Caco-2 (cell line): ENCODE measurements around the gene C1orf21. TPM values are rescaled to one million over a fixed set of nuclear protein-coding genes. Genes with fewer than 3 reads are reported as not detected.
A peak's percentile ranks its signal among the peaks of the same experiment; 100 is the strongest.

ENCODE experiments used
- BruUV-seq: library from RNA; stranded (reverse); fragments of 400-500 nt; replicated peaks from 2 replicates; lab custom pipeline; 2021; lab: Mats Ljungman, UMichigan
- CTCF ChIA-PET: fragments of 300-600 bp; sonication (Branson Sonifier 250); formaldehyde crosslinking; loops from one replicate; lab custom pipeline; 2022; ENCODE audit warnings: antibody characterized with exemption; lab: Charles Lee
- POLR2A ChIA-PET: fragments of 300-600 bp; sonication (Branson Sonifier 250); formaldehyde crosslinking; loops from one replicate; lab custom pipeline; 2022; ENCODE audit warnings: antibody characterized with exemption; lab: Charles Lee
- DNase-seq, 2 experiments: peaks; one replicate each; pipeline versions ENCODE4 v3.0.0 to v3.0.0-alpha.2; 2020 to 2022
- H3K27me3 ChIP-seq: replicated peaks from 2 replicates; pipeline ENCODE4 v1.6.0; 2011; ENCODE audit warnings: low read length; ENCODE audit not compliant: control insufficient read depth, insufficient read depth
- H3K36me3 ChIP-seq: 2 replicates; pipeline ENCODE4 v1.5.1; 2011; ENCODE audit warnings: low read length; ENCODE audit not compliant: control insufficient read depth, insufficient read depth
- H3K4me1 ChIP-seq: fragments of 250-450 bp; sonication (Bioruptor Pico); 2 replicates; pipeline ENCODE4 v1.5.1; 2020; ENCODE audit warnings: mild to moderate bottlenecking
- H3K4me3 ChIP-seq: 2 replicates; pipeline ENCODE4 v1.5.1; 2011; ENCODE audit warnings: low read depth, mild to moderate bottlenecking, control low read depth, low read length
- H3K9me3 ChIP-seq: fragments of 250-450 bp; sonication (Bioruptor Pico); 2 replicates; pipeline ENCODE4 v1.5.1; 2020; ENCODE audit warnings: mild to moderate bottlenecking, moderate library complexity
- H3K27ac Mint-ChIP-seq: one replicate; pipeline ENCODE4 v1.8.0; 2022; ENCODE audit warnings: mixed read lengths; ENCODE audit not compliant: unreplicated experiment
- H3K27me3 Mint-ChIP-seq: one replicate; pipeline ENCODE4 v1.8.0; 2022; ENCODE audit warnings: mixed read lengths; ENCODE audit not compliant: insufficient read depth, unreplicated experiment
- H3K36me3 Mint-ChIP-seq: one replicate; pipeline ENCODE4 v1.8.0; 2022; ENCODE audit warnings: mild to moderate bottlenecking, mixed read lengths; ENCODE audit not compliant: insufficient read depth, unreplicated experiment
- H3K4me1 Mint-ChIP-seq: one replicate; pipeline ENCODE4 v1.8.0; 2022; ENCODE audit warnings: low read depth, mixed read lengths; ENCODE audit not compliant: unreplicated experiment
- H3K4me3 Mint-ChIP-seq: one replicate; pipeline ENCODE4 v1.8.0; 2022; ENCODE audit warnings: mild to moderate bottlenecking, moderate library complexity, mixed read lengths; ENCODE audit not compliant: unreplicated experiment
- H3K9me3 Mint-ChIP-seq: one replicate; pipeline ENCODE4 v1.8.0; 2022; ENCODE audit warnings: mixed read lengths; ENCODE audit not compliant: unreplicated experiment
- intact Hi-C: fragments of 100-400 bp; cut with micrococcal nuclease; formaldehyde crosslinking; loops from one replicate; pipeline ENCODE4 v1.10.0; 2022; ENCODE audit not compliant: unreplicated experiment
- total RNA-seq: library from RNA; stranded (reverse); gene quantifications from 2 replicates; pipeline ENCODE4 v1.2.3, GENCODE V29; 2022
- TF ChIP-seq, protein P1 (sequence below), 2 experiments: fragments of 200-600 bp in 1 of 2; IDR thresholded peaks; 1 replicate in 1 of 2; 2 replicates in 1 of 2; pipeline versions ENCODE4 v1.5.1 to v1.8.0; 2011 to 2022; ENCODE audit warnings: antibody characterized with exemption in 1 of 2, control low read depth in 1 of 2, inconsistent platforms in 1 of 2, low read depth in 1 of 2, low read length in 1 of 2, mild to moderate bottlenecking in 1 of 2, moderate library complexity in 1 of 2; ENCODE audit not compliant: insufficient read depth in 1 of 2, severe bottlenecking in 1 of 2, unreplicated experiment in 1 of 2

C1orf21 gene
- total RNA-seq, 1 experiment from 2014 or later: 0.82 TPM

DNA sequence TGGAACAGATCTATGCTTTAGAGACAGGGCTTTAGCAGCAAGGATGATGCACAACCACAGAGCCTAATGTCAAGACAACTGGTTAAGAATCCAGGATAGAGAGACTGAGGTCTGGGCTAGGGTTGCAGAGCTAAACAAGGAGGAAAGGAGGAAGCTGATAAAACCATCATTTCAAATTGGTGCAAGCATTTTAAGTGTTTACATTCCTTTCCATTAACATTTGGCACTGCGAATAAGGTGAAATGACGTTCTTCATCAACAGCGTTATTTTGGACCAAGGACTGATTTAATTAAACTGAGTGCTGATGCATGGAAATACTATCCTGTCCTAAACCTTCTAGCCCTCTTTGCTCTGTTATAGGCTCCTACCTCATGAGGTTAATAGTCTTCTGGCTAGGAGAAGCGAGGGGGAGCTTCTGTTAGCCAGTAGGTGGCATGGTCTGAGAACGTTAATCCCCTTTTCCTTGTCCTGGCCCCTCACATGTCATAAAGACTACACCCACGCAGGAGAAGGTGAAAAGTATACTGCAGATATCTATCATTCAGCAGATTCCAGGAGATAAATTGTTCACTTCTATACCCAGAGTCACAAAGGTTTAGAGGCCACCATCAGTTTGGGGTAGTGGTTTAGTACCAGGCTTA, 7.6 kb upstream of the C1orf21 start:
- H3K4me1 Mint-ChIP-seq: no peaks in the 10 kb centered on the region
- H3K27ac Mint-ChIP-seq: no peak overlapping the region
- no TSS peak for BruUV-seq
- CTCF ChIA-PET: interaction anchor here (0.6 to 1.6 kb wide), 3 partner anchors 184 to 1138 kb away, joined by 3 to 5 read pairs (median 4); no protein-coding TSS in a partner anchor
- H3K27me3 Mint-ChIP-seq: peaks cover 16% of the 10 kb centered on the region
- Histone ChIP-seq H3K9me3 (no peaks in the 10 kb centered on the region), H3K4me1 (no peaks in the 10 kb centered on the region), H3K27me3 (no peaks in the 10 kb centered on the region; the same call in 1 of the 2 replicates), H3K36me3 (no peaks in the 10 kb centered on the region), H3K4me3 (no peak overlapping the region)
- H3K36me3 Mint-ChIP-seq: no peaks in the 10 kb centered on the region
- no peaks in the 10 kb centered on the region for H3K9me3 Mint-ChIP-seq
- intact Hi-C loops: loop anchor here (10.0 kb wide), 1 partner anchor 316 kb away; no protein-coding TSS in a partner anchor
- no peak for DNase-seq
- no peak overlapping the region for H3K4me3 Mint-ChIP-seq
- POLR2A ChIA-PET: no interaction called here
- TF ChIP-seq, protein P1, sequence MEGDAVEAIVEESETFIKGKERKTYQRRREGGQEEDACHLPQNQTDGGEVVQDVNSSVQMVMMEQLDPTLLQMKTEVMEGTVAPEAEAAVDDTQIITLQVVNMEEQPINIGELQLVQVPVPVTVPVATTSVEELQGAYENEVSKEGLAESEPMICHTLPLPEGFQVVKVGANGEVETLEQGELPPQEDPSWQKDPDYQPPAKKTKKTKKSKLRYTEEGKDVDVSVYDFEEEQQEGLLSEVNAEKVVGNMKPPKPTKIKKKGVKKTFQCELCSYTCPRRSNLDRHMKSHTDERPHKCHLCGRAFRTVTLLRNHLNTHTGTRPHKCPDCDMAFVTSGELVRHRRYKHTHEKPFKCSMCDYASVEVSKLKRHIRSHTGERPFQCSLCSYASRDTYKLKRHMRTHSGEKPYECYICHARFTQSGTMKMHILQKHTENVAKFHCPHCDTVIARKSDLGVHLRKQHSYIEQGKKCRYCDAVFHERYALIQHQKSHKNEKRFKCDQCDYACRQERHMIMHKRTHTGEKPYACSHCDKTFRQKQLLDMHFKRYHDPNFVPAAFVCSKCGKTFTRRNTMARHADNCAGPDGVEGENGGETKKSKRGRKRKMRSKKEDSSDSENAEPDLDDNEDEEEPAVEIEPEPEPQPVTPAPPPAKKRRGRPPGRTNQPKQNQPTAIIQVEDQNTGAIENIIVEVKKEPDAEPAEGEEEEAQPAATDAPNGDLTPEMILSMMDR (IDR thresholded peaks at IDR 0.05; ENCODE audit: insufficient read depth in 1 of 2, low read depth in 1 of 2, low read length in 1 of 2, severe bottlenecking in 1 of 2, unreplicated experiment in 1 of 2): peak in 1 of 2 experiments; percentile 29

- ChIA-PET CTCF (interaction anchor here (1.6 kb wide), 1 partner anchor 183 kb away, joined by 4 read pairs; no protein-coding TSS in a partner anchor), POLR2A (no interaction called here)
- no peaks in the 10 kb centered on the region; the same call in 1 of the 2 replicates for H3K27me3 ChIP-seq
- H3K4me1 Mint-ChIP-seq: no peaks in the 10 kb centered on the region
- no peaks in the 10 kb centered on the region for H3K36me3 ChIP-seq
- no peaks in the 10 kb centered on the region for H3K4me1 ChIP-seq
- DNase-seq: no peak
- H3K27ac Mint-ChIP-seq: no peak overlapping the region
- BruUV-seq: no TSS peak
- peaks cover 23% of the 10 kb centered on the region for H3K27me3 Mint-ChIP-seq
- intact Hi-C loops: no loop called here
- H3K4me3 ChIP-seq: no peak overlapping the region
- TF ChIP-seq, protein P1 (IDR thresholded peaks at IDR 0.05; ENCODE audit: insufficient read depth in 1 of 2, low read depth in 1 of 2, low read length in 1 of 2, severe bottlenecking in 1 of 2, unreplicated experiment in 1 of 2): no peak
- H3K36me3 Mint-ChIP-seq: no peaks in the 10 kb centered on the region
- no peaks in the 10 kb centered on the region for H3K9me3 ChIP-seq
- H3K4me3 Mint-ChIP-seq: no peak overlapping the region
- no peaks in the 10 kb centered on the region for H3K9me3 Mint-ChIP-seq
Observed at GRCh38 chr1:184380468-184380867, 6.4 kb upstream of the C1orf21 start.

GRCh38 chr1:184383772-184384323, 3.0 kb upstream of the C1orf21 start:
- no peak overlapping the region for H3K27ac Mint-ChIP-seq
- ChIA-PET CTCF (no interaction called here), POLR2A (no interaction called here)
- peaks cover 6% of the 10 kb centered on the region for H3K36me3 Mint-ChIP-seq
- TF ChIP-seq, protein P1 (IDR thresholded peaks at IDR 0.05; ENCODE audit: insufficient read depth in 1 of 2, low read depth in 1 of 2, low read length in 1 of 2, severe bottlenecking in 1 of 2, unreplicated experiment in 1 of 2): no peak
- no peaks in the 10 kb centered on the region for H3K9me3 Mint-ChIP-seq
- H3K4me1 Mint-ChIP-seq: peaks cover 7% of the 10 kb centered on the region
- no peak overlapping the region for H3K4me3 Mint-ChIP-seq
- intact Hi-C loops: no loop called here
- no TSS peak for BruUV-seq
- DNase-seq: no peak
- Histone ChIP-seq H3K27me3 (no peaks in the 10 kb centered on the region), H3K9me3 (no peaks in the 10 kb centered on the region), H3K4me1 (peaks cover 4% of the 10 kb centered on the region; the same call in 1 of the 2 replicates), H3K4me3 (no peak overlapping the region), H3K36me3 (no peaks in the 10 kb centered on the region)
- peaks cover 35% of the 10 kb centered on the region for H3K27me3 Mint-ChIP-seq
